Smooth muscle cell (in vitro differentiated cells): ENCODE data around the gene ROBO2. TPM values are rescaled to one million over a fixed set of nuclear protein-coding genes. Genes with fewer than 3 reads are reported as not detected.

ENCODE experiments used
- DNase-seq: peaks from one replicate; lab custom pipeline; 2025; ENCODE audit not compliant: unreplicated experiment; lab: John Stamatoyannopoulos, UW
- H2AFZ ChIP-seq: fragments of 200-600 bp; sonication (generic); 2 replicates; pipeline ENCODE4 v1.6.0; 2016; ENCODE audit warnings: antibody characterized with exemption, low read depth, mild to moderate bottlenecking
- H3F3A ChIP-seq: fragments of 200-600 bp; sonication (generic); 2 replicates; pipeline ENCODE4 v1.6.0; 2017; ENCODE audit warnings: antibody characterized with exemption, low read depth
- H3K27ac ChIP-seq: fragments of 200-600 bp; sonication (generic); 2 replicates; pipeline ENCODE4 v1.5.1; 2016; ENCODE audit warnings: low read depth, mild to moderate bottlenecking
- H3K27me3 ChIP-seq: fragments of 200-600 bp; sonication (generic); 2 replicates; pipeline ENCODE4 v1.6.1; 2016; ENCODE audit warnings: low read depth, mild to moderate bottlenecking
- H3K36me3 ChIP-seq: fragments of 200-600 bp; sonication (generic); 2 replicates; pipeline ENCODE4 v1.5.1; 2016; ENCODE audit warnings: low read depth
- H3K4me1 ChIP-seq: fragments of 200-600 bp; sonication (generic); 2 replicates; pipeline ENCODE4 v1.5.1; 2016; ENCODE audit warnings: low read depth
- H3K4me2 ChIP-seq: fragments of 200-600 bp; sonication (generic); 2 replicates; pipeline ENCODE4 v1.6.0; 2016; ENCODE audit warnings: mild to moderate bottlenecking
- H3K4me3 ChIP-seq: fragments of 200-600 bp; sonication (generic); 2 replicates; pipeline ENCODE4 v1.5.1; 2016; ENCODE audit warnings: mild to moderate bottlenecking
- H3K79me2 ChIP-seq: fragments of 200-600 bp; sonication (generic); 2 replicates; pipeline ENCODE4 v1.6.0; 2016; ENCODE audit warnings: low read depth, mild to moderate bottlenecking
- H3K9ac ChIP-seq: fragments of 200-600 bp; sonication (generic); 2 replicates; pipeline ENCODE4 v1.6.0; 2016; ENCODE audit warnings: low read depth
- H3K9me3 ChIP-seq: fragments of 200-600 bp; sonication (generic); replicated peaks from 2 replicates; pipeline ENCODE4 v1.5.1; 2016; ENCODE audit warnings: low read depth
- H4K20me1 ChIP-seq: fragments of 200-600 bp; sonication (generic); 2 replicates; pipeline ENCODE4 v1.6.0; 2016; ENCODE audit warnings: low read depth
- CTCF ChIP-seq: fragments of 200-600 bp; sonication (generic); IDR thresholded peaks from 2 replicates; pipeline ENCODE4 v1.5.1; 2017; ENCODE audit warnings: borderline replicate concordance, mild to moderate bottlenecking, antibody characterized with exemption; ENCODE audit not compliant: insufficient read depth, poor library complexity, severe bottlenecking
- WGBS: methylation state at CpG from one replicate; pipeline ENCODE4 v1.1.7; 2016; ENCODE audit warnings: low lambda C conversion rate; 5-methylcytosine and 5-hydroxymethylcytosine counted together
- polyA plus RNA-seq: library from polyadenylated mRNA; unstranded; fragments of >200 nt; fragmentation: Nextera tagmentation; extraction: Ambion mirVana; gene quantifications from 2 replicates; pipeline ENCODE4 v1.2.1, GENCODE V29; 2016
- total RNA-seq: library from RNA; depleted of rRNA; stranded (reverse); fragments of >200 nt; gene quantifications from 2 replicates; pipeline ENCODE4 v1.2.3, GENCODE V29; 2014

Gene ROBO2
- total and polyA plus RNA-seq, 2 experiments from 2014 or later, result 23.9 to 54.4 TPM

DNA sequence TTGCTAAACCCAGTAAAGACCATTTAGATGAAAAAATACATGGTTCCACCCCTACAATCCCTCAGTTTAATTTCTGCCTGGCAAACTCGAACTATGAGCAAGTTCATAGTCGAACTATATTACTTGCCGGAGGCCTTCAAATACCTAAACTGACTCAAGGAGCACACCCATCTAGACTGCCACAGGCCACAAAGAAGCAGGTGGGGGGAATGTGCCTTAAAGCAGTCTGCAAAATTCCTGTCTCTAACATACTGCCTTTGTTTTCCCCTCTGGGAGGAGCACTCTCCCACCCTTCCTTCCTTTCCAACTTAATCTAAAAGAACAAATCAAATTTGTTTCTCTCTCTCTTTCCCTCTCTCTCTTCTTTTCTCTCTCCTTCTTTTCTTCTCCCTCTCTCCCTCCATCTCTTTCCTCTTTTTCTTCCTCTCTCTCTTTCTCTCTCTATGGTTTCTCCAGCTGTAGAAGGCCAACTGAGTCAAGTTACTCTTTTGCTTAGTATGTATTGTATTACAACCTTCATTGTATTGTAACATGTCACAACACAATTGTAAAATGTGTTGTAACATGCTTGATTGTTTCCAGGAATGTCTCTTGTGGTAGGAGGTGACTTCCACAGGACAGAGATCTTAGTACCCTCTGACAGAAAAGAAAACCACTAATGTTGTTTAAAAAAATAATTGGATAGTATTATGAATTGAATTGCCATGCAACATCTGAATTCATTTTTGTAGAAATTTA, 496.3 kb downstream of the ROBO2 start:
- H3K27ac ChIP-seq, result peak overlapping the region; percentile 38
- 66% methylated on average over 3 of the region's 3 CpGs for WGBS
- H3K9ac ChIP-seq, result no peak overlapping the region

DNA sequence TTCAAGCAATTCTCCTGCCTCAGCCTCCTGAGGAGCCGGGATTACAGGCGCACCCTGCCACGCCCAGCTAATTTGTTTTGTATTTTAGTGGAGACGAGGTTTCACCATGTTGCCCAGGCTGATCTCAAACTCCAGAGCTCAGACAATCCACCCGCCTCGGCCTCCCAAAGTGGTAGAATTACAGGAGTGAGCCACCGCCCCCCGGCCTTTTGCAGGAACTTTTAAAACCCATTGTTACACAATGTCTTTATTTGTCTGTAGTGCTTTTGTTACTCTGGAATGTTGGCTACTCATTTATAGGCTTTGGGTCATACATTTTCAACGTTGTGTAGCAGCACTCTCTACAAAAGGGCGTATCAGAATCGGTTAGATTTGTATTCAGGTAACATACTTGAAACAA, 499.1 kb downstream of the ROBO2 start:
- Histone ChIP-seq H3K27ac (no peak overlapping the region), H3K27me3 (no peaks in the 10 kb centered on the region), H3K9ac (no peak overlapping the region), H3K4me1 (no peaks in the 10 kb centered on the region), H2AFZ (no peak overlapping the region), H3K9me3 (no peaks in the 10 kb centered on the region), H3F3A (no peaks in the 10 kb centered on the region), H4K20me1 (no peaks in the 10 kb centered on the region), H3K36me3 (no peaks in the 10 kb centered on the region), H3K4me3 (no peak overlapping the region), H3K4me2 (no peak overlapping the region), H3K79me2 (no peaks in the 10 kb centered on the region)
- no peak for DNase-seq
- 91% methylated on average over 11 of the region's 11 CpGs for WGBS
- no peak for TF ChIP-seq CTCF

More for the DNA sequence above, 496.3 kb downstream of the ROBO2 start:
- TF ChIP-seq CTCF, result no peak
- Histone ChIP-seq H3F3A (no peaks in the 10 kb centered on the region), H3K27me3 (no peaks in the 10 kb centered on the region), H3K4me2 (no peak overlapping the region), H4K20me1 (no peaks in the 10 kb centered on the region), H3K79me2 (no peaks in the 10 kb centered on the region), H3K36me3 (no peaks in the 10 kb centered on the region), H3K4me1 (no peaks in the 10 kb centered on the region), H3K9me3 (no peaks in the 10 kb centered on the region), H3K4me3 (no peak overlapping the region), H2AFZ (no peak overlapping the region)
- DNase-seq, result no peak

DNA sequence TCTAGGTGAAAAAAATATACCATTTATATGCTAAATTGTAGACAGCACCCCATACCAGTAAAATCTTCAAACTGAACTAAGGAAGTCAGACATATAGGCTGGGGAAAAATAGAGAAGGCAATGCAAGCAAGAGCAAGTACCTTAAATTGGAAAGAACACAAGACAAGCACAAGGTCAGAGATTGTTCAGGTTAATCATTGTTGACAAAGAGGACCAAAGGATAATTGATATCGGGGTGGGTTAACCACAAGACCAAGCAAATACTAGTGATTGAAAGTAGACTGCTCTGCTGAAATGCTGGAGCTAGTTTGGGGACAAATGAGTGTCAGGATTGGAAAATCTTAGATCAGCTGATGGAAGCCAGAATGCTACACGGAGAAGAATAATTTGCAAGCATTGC, 499.8 kb downstream of the ROBO2 start:
- no peaks in the 10 kb centered on the region for H3F3A ChIP-seq
- H3K36me3 ChIP-seq, result no peaks in the 10 kb centered on the region
- H4K20me1 ChIP-seq, result no peaks in the 10 kb centered on the region
- H3K9me3 ChIP-seq, result no peaks in the 10 kb centered on the region
- no peaks in the 10 kb centered on the region for H3K4me1 ChIP-seq
- TF ChIP-seq CTCF, result no peak
- no peak overlapping the region for H3K9ac ChIP-seq
- H3K27ac ChIP-seq, result no peak overlapping the region
- H2AFZ ChIP-seq, result no peak overlapping the region
- H3K27me3 ChIP-seq, result no peaks in the 10 kb centered on the region
- no peak overlapping the region for H3K4me3 ChIP-seq
- no peak for DNase-seq
- H3K4me2 ChIP-seq, result no peak overlapping the region
- 71% methylated on average over 2 of the region's 2 CpGs for WGBS
- H3K79me2 ChIP-seq, result no peaks in the 10 kb centered on the region
